Measurements from ENCODE around the gene ANAPC4. TPM values are rescaled to one million over a fixed set of nuclear protein-coding genes. Genes with fewer than 3 reads are reported as not detected.
"Not testable (repeated sequence)": the region's sequence is repeated elsewhere in the genome, so short reads cannot be mapped to it uniquely, and the experiment has no call there.

The ANAPC4 gene
- total RNA-seq, 2 donors from 2014 or later: 19.1 to 24.8 TPM

DNA sequence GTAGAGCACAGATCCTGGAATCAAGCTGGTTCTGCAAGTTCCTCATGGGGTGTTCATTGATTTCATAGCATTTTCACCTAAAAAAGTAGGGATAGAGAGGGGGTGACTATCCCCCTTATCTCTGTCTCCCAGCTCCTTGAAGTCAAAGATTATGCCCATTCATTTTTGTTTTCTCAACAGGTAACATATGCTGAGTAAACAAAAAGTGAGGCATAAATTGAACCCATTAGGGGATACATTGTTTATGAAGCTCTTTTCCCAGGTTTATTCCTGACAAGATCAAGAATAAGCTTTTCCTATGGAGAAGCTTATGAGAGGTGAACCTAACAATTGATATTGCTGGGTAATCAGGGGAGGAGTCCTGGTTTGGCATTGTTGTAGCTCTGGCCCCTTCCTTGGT, 9.2 kb upstream of the ANAPC4 start:
- intact Hi-C loops (cut with DNase I): loop anchor here (2.0 to 10.0 kb wide), 2 partner anchors 189 to 393 kb away; no protein-coding TSS in a partner anchor
- H3K9ac ChIP-seq (ENCODE audit: low read depth in 2 of 2, low read length in 2 of 2): no peak overlapping the region

GRCh38 chr4:25368315-25368714, 8.7 kb upstream of the ANAPC4 start:
- TF ChIP-seq, protein P1, sequence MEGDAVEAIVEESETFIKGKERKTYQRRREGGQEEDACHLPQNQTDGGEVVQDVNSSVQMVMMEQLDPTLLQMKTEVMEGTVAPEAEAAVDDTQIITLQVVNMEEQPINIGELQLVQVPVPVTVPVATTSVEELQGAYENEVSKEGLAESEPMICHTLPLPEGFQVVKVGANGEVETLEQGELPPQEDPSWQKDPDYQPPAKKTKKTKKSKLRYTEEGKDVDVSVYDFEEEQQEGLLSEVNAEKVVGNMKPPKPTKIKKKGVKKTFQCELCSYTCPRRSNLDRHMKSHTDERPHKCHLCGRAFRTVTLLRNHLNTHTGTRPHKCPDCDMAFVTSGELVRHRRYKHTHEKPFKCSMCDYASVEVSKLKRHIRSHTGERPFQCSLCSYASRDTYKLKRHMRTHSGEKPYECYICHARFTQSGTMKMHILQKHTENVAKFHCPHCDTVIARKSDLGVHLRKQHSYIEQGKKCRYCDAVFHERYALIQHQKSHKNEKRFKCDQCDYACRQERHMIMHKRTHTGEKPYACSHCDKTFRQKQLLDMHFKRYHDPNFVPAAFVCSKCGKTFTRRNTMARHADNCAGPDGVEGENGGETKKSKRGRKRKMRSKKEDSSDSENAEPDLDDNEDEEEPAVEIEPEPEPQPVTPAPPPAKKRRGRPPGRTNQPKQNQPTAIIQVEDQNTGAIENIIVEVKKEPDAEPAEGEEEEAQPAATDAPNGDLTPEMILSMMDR (IDR thresholded peaks at IDR 0.05): no peak
- no peaks in the 10 kb centered on the region for H3K9me3 ChIP-seq
- no peaks in the 10 kb centered on the region for H3K27me3 ChIP-seq
- no peak overlapping the region for H3K4me3 ChIP-seq
- H3K36me3 ChIP-seq: no peaks in the 10 kb centered on the region
- H3K27ac ChIP-seq: no peak overlapping the region
- H3K9ac ChIP-seq (ENCODE audit: low read depth in 2 of 2, low read length in 2 of 2): no peak overlapping the region
- intact Hi-C loops (cut with DNase I): loop anchor here (10.0 kb wide), 1 partner anchor 394 kb away; no protein-coding TSS in a partner anchor
- no peak for DNase-seq
- no peaks in the 10 kb centered on the region for H3K4me1 ChIP-seq

More for the DNA sequence above, 9.2 kb upstream of the ANAPC4 start:
- H3K4me1 ChIP-seq: no peaks in the 10 kb centered on the region
- TF ChIP-seq, protein P1 (IDR thresholded peaks at IDR 0.05): no peak
- H3K4me3 ChIP-seq: no peak overlapping the region
- no peaks in the 10 kb centered on the region for H3K27me3 ChIP-seq
- no peak overlapping the region for H3K27ac ChIP-seq
- no peaks in the 10 kb centered on the region for H3K9me3 ChIP-seq
- no peaks in the 10 kb centered on the region for H3K36me3 ChIP-seq
- no peak for DNase-seq

DNA sequence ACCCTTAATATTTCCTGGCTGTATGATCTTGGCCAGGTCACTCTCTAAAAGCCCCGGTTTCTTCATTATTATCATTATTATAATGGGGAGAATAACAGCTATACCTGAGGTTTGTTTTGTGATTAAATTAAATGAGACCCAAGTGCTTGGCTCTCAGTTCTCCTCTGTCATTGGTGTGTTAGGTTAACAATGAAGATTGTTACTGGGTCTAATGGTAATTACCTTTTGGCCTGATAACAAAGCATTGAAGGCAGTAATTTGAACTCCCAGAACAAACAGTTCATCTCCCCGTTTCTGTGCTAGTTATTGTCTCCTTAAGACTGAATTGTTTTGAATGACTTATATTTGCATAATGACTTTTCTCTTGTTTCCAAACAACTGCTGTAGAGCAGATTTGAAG, 6.8 kb upstream of the ANAPC4 start:
- Histone ChIP-seq H3K9me3 (no peaks in the 10 kb centered on the region), H3K4me3 (no peak overlapping the region), H3K27ac (no peak overlapping the region), H3K36me3 (no peaks in the 10 kb centered on the region), H3K9ac (ENCODE audit: low read depth in 2 of 2, low read length in 2 of 2) (no peak overlapping the region), H3K4me1 (no peaks in the 10 kb centered on the region), H3K27me3 (no peaks in the 10 kb centered on the region)
- TF ChIP-seq, protein P1 (IDR thresholded peaks at IDR 0.05): no peak
- no peak for DNase-seq
- intact Hi-C loops (cut with DNase I): no loop called here

DNA sequence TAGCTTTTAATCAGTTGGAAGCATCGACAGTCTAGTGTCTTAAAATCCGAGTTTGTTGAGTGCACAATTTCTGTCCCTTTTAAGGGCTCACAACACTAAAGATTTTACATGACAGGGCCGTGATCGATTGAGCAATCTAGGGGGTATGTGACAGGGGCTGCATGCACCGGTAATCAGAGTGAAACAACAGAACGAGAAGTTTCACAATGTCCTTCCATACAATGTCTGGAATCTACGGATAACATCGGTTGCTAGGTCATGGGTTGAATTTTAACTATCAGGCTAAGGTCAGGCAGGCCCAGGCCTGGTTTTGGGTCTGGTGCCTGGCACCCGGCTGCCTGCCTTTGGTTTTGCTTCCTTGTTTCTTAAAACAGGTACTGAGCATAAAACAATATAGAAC, 4.5 kb upstream of the ANAPC4 start:
- H3K27ac ChIP-seq; H3K4me1 ChIP-seq; DNase-seq; H3K27me3 ChIP-seq; intact Hi-C loops (cut with DNase I); H3K9ac ChIP-seq (ENCODE audit: low read depth in 2 of 2, low read length in 2 of 2); H3K4me3 ChIP-seq; H3K9me3 ChIP-seq; H3K36me3 ChIP-seq: not testable (repeated sequence)

DNA sequence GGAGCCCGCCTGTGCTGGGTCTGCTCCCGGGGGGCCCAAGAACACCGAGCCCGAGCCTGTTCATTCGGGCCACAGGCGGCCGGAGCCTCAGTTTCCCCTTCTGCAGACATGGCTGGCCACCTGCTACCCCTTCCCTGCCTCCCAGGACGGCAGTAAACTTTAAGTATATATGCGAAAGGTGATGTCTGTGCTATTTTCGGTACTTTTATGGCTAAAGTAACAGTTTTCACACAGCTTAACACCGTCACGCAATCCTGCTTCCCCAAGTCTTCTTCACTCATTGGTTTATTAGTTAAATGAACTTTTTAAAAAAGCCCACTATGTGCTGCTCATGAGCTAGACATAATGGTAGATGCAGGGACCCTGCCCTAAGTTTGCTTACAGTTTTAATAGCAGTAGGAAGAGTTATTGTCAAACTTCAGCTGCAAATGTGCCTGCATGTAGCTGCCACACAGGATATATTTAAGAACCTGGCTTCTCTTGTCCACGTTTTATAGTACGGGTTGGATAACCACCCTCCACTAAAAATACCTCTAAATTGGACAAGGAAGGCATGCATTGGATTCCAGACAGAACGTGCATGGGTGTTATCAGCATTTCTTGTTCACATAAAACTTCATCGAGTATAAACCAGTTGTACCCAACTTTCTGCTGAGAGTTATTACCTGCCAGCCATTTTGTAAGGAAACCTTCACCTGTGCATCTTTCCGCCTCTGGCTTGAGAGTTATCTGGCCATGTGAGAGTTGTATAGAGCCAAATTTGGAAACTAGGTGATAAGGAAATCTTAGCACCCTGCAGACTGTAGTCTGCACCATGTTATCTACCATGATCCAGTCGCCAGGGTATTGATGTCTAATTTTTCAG, 741 bp downstream of the ANAPC4 start:
- DNase-seq: no peak
- Histone ChIP-seq H3K9me3 (no peaks in the 10 kb centered on the region), H3K9ac (ENCODE audit: low read depth in 2 of 2, low read length in 2 of 2) (peak overlapping the region; percentile 88 to 95), H3K4me3 (peak overlapping the region; percentile 98), H3K4me1 (no peaks in the 10 kb centered on the region), H3K36me3 (peaks cover 6% of the 10 kb centered on the region), H3K27me3 (no peaks in the 10 kb centered on the region), H3K27ac (peak overlapping the region; percentile 51)
- intact Hi-C loops (cut with DNase I): no loop called here
- TF ChIP-seq, protein P1 (IDR thresholded peaks at IDR 0.05): no peak

GRCh38 chr4:25378437-25378743, 1.3 kb downstream of the ANAPC4 start:
- Histone ChIP-seq H3K9me3 (no peaks in the 10 kb centered on the region), H3K27me3 (no peaks in the 10 kb centered on the region), H3K9ac (ENCODE audit: low read depth in 2 of 2, low read length in 2 of 2) (no peak overlapping the region), H3K4me1 (no peaks in the 10 kb centered on the region), H3K36me3 (peaks cover 6% of the 10 kb centered on the region), H3K27ac (no peak overlapping the region), H3K4me3 (peak overlapping the region; percentile 98)
- DNase-seq: no peak
- TF ChIP-seq, protein P1 (IDR thresholded peaks at IDR 0.05): no peak
- intact Hi-C loops (cut with DNase I): no loop called here
